Measurements from ENCODE around the gene ZMPSTE24.
"Not testable (repeated sequence)": the region's sequence is repeated elsewhere in the genome, so short reads cannot be mapped to it uniquely, and the experiment has no call there.

ZMPSTE24 gene

DNA sequence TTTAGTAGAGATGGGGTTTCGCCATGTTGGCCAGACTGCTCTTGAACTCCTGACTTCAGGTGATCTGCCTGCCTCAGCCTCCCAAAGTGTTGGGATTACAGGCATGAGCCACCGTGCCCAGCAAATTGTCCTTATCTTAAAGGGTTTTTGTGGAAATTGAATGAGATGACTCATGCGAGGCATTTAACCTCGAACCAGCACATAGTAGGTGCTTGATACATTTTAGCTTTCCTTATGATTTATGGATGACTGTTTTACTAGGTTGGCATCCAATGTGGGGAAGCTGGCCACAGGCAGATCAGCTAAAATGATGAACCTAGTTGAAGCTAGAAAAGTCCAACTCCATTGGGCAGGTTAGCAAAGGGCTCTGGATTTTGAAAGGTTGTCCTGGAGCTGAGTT lies 60.4 kb downstream of the ZMPSTE24 start:
- no peak for DNase-seq (ENCODE audit: low read depth)

DNA sequence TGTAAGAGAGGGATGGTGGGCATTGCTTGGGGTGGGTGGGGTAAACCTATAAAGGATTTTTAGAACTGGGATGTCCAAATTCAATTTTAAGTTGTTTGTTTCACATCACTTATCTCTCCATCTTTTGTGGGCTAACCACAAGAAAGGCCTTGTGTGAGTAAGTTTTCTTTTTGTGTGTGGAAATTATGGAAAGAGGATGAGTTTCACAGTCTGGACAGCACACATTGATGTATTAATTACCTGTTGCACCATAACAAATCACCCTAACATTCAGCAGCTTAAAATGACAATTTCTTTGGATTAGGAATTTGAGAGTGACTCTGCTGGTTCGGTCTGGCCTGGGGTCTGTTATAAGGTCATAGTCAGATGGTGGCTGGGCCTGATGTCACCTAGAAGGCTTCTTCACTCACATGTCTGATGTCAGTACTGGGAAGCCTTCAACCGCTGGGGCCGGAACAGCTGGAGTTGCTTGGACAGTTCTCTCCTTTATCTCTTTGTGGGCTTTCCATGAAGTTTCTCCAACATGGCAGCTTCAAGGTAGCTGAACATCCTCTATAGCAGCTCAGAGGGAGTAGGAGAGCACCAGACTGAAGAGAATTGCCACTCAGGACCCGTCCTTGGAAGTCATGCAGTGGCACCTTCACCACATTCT lies 61.1 kb downstream of the ZMPSTE24 start:
- DNase-seq (ENCODE audit: low read depth), result no peak

DNA sequence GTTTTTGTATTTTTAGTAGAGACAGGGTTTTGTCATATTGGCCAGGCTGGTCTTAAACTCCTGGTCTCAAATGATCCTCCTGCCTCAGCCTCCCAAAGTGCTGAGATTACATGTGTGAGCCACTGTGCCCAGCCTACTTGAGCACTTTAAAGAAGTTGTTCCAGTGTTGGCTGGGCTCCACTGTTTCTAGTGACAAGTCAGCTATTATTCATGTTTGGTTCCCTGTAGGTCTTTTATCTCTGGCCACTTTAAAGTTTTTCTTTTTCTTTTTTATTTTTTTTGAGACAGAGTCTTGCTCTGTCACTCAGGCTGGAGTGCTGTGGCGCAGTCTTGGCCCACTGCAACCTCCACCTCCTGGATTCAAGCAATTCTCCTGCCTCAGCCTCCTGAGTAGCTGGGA lies 73.4 kb downstream of the ZMPSTE24 start:
- DNase-seq (ENCODE audit: low read depth), result not testable (repeated sequence)

DNA sequence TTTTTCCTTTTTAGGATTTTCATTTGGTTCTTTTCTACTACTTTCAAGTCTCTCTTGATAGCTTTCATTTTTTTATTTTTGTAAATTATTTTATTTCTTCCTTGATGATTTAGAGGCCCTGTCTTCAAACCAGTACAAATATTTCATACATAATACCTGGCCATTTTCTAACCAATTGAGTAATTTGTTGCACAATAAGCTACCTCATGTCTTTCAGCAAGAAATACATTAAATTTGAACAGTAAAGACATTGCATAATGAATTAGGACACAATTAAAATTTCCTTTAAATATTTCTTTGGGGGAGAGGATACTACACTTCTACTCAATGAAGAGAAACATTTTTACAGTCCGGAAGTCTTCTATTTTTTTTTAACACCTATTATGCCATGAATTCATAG lies 74.7 kb downstream of the ZMPSTE24 start:
- DNase-seq (ENCODE audit: low read depth), result no peak

DNA sequence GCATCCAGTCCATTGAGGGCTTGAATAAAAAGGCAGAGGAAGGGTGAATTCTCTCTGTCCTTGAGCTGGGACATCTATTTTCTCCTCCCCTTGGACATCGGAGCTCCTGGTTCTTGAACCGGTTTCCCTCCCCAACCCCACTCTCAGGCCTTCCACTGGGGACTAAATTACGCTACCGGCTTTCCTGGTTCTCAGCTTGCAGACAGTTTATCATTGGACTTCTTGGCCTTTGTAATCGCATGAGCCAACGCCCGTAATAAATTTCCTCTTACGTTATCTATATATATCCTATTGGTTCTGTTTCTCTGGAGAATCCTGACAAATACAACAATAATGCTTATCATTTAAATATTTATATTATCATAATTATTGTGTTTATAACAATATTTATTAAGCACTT lies 79.4 kb downstream of the ZMPSTE24 start:
- DNase-seq (ENCODE audit: low read depth), result no peak

DNA sequence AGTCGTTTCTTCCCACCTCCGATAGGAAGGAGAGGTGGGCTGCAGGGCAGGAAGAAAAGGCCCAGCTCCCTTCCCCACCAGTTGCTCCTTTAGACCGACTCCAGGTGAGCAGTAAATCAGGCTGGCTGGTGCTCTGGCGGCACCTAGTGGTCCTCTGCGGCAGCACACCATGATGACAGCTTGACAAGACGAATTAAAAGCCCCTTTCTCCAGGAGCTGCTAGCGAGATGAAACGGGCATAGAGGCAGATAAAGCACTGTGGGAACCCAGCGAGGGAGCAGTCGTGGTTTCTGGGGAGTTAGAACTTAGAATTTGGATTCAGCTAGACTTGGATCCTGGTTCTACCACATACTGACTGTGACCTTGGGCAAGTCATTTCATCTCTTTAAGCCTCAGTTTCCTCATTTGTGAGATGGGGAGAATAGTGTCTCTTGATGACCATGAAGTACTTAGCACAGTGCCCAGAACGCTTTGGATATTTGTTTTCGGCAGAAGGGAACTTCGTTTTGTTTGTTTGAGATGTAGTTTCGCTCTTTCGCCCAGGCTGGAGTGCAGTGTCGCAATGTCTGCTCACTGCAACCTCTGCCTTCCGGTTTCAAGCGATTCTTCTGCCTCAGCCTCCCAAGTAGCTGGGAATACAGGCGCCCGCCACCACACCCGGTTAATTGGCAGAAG lies 80.8 kb downstream of the ZMPSTE24 start:
- DNase-seq (ENCODE audit: low read depth), result peak; percentile 81

DNA sequence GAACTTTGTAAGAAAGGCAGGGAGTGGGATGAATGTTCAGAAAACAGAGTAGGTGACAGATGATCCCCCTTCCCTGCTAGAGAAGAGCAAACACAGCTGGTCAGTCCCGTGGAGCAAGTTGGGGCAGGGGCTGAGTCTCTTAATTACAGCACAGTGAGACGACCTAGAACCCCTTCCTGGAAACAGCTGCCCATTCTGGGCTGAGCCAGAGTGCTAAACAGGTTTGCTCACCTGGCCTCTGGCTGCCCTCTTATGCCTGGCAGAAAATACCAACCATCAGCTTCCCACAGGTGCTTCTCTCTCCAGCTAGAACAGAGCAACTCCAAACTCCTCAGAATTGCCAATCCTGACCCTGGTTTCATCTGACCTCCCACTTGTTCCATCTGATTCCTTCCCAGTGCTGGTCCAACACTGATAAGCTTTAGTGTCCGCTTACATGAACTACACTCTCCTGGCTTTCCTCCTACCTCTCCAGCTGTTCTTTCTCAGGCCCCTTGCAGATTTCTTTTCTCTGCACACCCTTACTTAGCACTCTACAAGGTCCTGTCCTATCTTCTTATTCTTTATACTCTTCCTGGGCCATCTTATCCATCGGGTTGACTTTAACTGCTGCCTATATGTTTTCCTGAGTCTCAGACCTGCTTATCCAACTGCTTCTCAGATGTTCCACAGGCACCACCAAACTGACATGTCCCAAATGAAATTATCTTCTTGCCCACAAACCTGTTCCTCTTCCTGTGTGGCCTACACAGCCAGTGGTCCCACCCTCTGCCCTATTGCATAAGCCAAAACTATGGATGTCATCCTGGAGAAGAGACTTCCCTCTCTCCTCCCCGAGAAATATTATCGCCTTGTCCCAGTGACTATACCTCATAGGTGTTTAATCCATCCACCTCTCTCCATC lies 81.6 kb downstream of the ZMPSTE24 start:
- DNase-seq (ENCODE audit: low read depth), result no peak

DNA sequence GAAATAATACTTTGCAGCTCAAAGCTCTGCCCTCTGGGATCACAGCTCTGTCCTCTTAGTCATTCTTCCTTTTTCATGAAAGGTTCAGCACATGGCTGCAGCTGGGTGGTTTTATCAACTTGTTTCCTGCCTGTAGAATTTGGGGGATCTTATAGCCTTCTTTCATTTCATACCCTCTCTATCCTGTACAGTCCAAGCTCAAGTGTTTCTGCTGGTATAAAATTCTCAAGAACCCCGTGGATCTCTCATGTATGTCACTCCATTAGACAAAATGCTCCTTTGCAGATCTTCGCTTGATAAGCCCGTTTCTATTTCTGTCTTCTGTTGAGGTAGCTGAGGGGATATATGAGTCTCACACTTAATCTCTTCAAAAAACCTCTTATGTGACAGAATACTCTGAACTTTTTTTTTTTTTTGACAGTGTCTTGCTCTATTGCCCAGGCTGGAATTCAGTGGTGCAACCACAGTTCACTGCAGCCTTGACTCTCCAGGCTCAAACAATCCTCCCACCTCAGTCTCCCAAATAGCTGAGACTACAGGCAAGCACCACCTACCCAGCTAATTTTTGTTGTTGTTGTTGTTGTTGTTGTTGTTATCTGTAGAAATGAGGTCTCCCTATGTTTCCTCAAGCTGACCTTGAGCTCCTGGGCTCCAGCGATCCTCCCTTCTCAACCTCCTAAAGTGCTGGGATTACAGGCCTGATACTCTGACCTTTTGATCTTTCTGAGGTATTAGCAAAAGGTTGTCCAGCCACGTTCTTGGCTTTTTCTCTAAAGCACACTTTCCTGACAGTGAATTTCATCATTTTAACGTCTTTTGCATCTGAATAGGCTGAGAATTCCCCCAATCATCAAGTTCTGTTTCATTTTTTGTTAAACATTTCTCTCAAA lies 83.7 kb downstream of the ZMPSTE24 start:
- no peak for DNase-seq (ENCODE audit: low read depth)

DNA sequence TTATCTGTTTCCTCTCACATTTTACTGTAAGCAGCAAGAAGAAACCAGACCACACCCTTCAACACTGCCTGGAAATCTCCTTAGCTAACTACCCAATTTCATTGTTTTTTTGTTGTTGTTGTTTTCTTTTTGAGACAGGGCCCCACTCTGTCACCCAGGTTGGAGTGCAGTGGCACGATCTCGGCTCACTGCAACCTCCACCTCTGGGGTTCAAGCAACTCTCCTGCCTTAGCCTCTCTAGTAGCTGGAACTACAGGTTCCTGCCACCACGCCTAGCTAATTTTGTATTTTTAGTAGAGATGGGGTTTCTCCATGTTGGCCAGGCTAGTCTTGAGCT lies 84.3 kb downstream of the ZMPSTE24 start:
- DNase-seq (ENCODE audit: low read depth), result not testable (repeated sequence)
